IMR-90 (cell line): ENCODE data around the gene GALNT4. TPM values are rescaled to one million over a fixed set of nuclear protein-coding genes. Genes with fewer than 3 reads are reported as not detected.

Experiments
- ATAC-seq: fragments of 200-7000 bp; cut with Tn5 transposase; 2 replicates; pipeline ENCODE4 v1.9.1; 2020; ENCODE audit warnings: low read depth, mild to moderate bottlenecking, moderate library complexity
- BruUV-seq: library from RNA; stranded (reverse); fragments of 400-500 nt; replicated peaks from 2 replicates; lab custom pipeline; 2021; lab: Mats Ljungman, UMichigan
- CTCF ChIA-PET: fragments of 300-600 bp; formaldehyde crosslinking; extraction: SDS; loops from one replicate; lab custom pipeline; 2021; ENCODE audit warnings: antibody characterized with exemption; lab: Yijun Ruan, JAX
- POLR2A ChIA-PET: fragments of 300-600 bp; sonication (Branson Sonifier 250); formaldehyde crosslinking; loops from one replicate; lab custom pipeline; 2022; ENCODE audit warnings: antibody characterized with exemption; ENCODE audit not compliant: unreplicated experiment; lab: Charles Lee
- DNase-seq: peaks from one replicate; pipeline ENCODE4 v3.0.0; 2013
- H2AFZ ChIP-seq: replicated peaks from 2 replicates; pipeline ENCODE3; 2013; ENCODE audit warnings: low read length, mild to moderate bottlenecking; ENCODE audit not compliant: poor library complexity
- H2AK5ac ChIP-seq: 2 replicates; pipeline ENCODE4 v1.6.1; 2013; ENCODE audit warnings: low read depth, low read length, inconsistent platforms
- H2AK9ac ChIP-seq: replicated peaks from 2 replicates; pipeline ENCODE3; 2013; ENCODE audit warnings: mild to moderate bottlenecking, low read depth, low read length, moderate library complexity; ENCODE audit not compliant: poor library complexity
- H2BK120ac ChIP-seq: 2 replicates; pipeline ENCODE4 v1.6.1; 2013; ENCODE audit warnings: low read depth, low read length, inconsistent platforms
- H2BK15ac ChIP-seq: 3 replicates; pipeline ENCODE4 v1.6.1; 2013; ENCODE audit warnings: low read depth, low read length, inconsistent platforms
- H2BK20ac ChIP-seq: 2 replicates; pipeline ENCODE4 v1.6.1; 2013; ENCODE audit warnings: low read depth, mild to moderate bottlenecking, inconsistent platforms, low read length, moderate library complexity
- H2BK5ac ChIP-seq: 2 replicates; pipeline ENCODE4 v1.6.1; 2013; ENCODE audit warnings: mild to moderate bottlenecking, low read depth, low read length, inconsistent platforms; ENCODE audit not compliant: poor library complexity, severe bottlenecking
- H3K14ac ChIP-seq: replicated peaks from 2 replicates; pipeline ENCODE4 v1.6.1; 2013; ENCODE audit warnings: low read depth, low read length, inconsistent platforms
- H3K18ac ChIP-seq: 2 replicates; pipeline ENCODE4 v1.6.1; 2013; ENCODE audit warnings: low read depth, low read length, control low read depth
- H3K23ac ChIP-seq: 2 replicates; pipeline ENCODE4 v1.6.1; 2013; ENCODE audit warnings: low read depth, low read length, inconsistent platforms
- H3K27ac ChIP-seq: 2 replicates; pipeline ENCODE4 v1.5.1; 2013; ENCODE audit warnings: mild to moderate bottlenecking, control low read depth, low read length; ENCODE audit not compliant: insufficient read depth
- H3K27me3 ChIP-seq: 2 replicates; pipeline ENCODE4 v1.6.1; 2013; ENCODE audit warnings: low read length; ENCODE audit not compliant: control insufficient read depth, insufficient read depth
- H3K36me3 ChIP-seq: 2 replicates; pipeline ENCODE4 v1.6.1; 2013; ENCODE audit warnings: low read length, mixed read lengths; ENCODE audit not compliant: control insufficient read depth, insufficient read depth
- H3K4ac ChIP-seq: 2 replicates; pipeline ENCODE4 v1.6.1; 2013; ENCODE audit warnings: low read depth, low read length, inconsistent platforms
- H3K4me1 ChIP-seq: 2 replicates; pipeline ENCODE4 v1.6.1; 2013; ENCODE audit warnings: low read length, mixed read lengths; ENCODE audit not compliant: control insufficient read depth, insufficient read depth
- H3K4me2 ChIP-seq: 2 replicates; pipeline ENCODE4 v1.6.1; 2013; ENCODE audit warnings: low read depth, mild to moderate bottlenecking, control low read depth, low read length, moderate library complexity
- H3K4me3 ChIP-seq: 2 replicates; pipeline ENCODE4 v1.5.1; 2013; ENCODE audit warnings: low read depth, mild to moderate bottlenecking, control low read depth, low read length, moderate library complexity; ENCODE audit not compliant: insufficient read depth
- H3K56ac ChIP-seq: 2 replicates; pipeline ENCODE4 v1.6.1; 2013; ENCODE audit warnings: low read length, inconsistent platforms; ENCODE audit not compliant: insufficient read depth; ENCODE audit errors: extremely low read depth
- H3K79me1 ChIP-seq, 2 experiments: 2 replicates each; pipeline ENCODE4 v1.6.1; 2013; ENCODE audit warnings: low read length in 2 of 2, inconsistent platforms in 1 of 2, low read depth in 1 of 2
- H3K9ac ChIP-seq: 2 replicates; pipeline ENCODE4 v1.6.1; 2013; ENCODE audit warnings: low read depth, low read length, control low read depth
- H3K9me1 ChIP-seq: 2 replicates; pipeline ENCODE4 v1.6.1; 2013; ENCODE audit warnings: low read length, inconsistent platforms; ENCODE audit not compliant: insufficient read depth
- H3K9me3 ChIP-seq: 2 replicates; pipeline ENCODE4 v1.6.1; 2013; ENCODE audit warnings: low read length; ENCODE audit not compliant: control insufficient read depth, insufficient read depth
- H4K20me1 ChIP-seq: 2 replicates; pipeline ENCODE4 v1.6.1; 2013; ENCODE audit warnings: low read length, inconsistent platforms; ENCODE audit not compliant: insufficient read depth
- H4K5ac ChIP-seq: 2 replicates; pipeline ENCODE4 v1.6.1; 2013; ENCODE audit warnings: mild to moderate bottlenecking, low read depth, low read length, control low read depth
- H4K8ac ChIP-seq, 2 experiments: 2 replicates each; pipeline ENCODE4 v1.6.1; 2013; ENCODE audit warnings: low read depth in 2 of 2, low read length in 2 of 2, control low read depth in 1 of 2, inconsistent platforms in 1 of 2
- H4K91ac ChIP-seq: 2 replicates; pipeline ENCODE4 v1.6.1; 2013; ENCODE audit warnings: low read depth, low read length, inconsistent platforms; ENCODE audit not compliant: insufficient read depth
- BHLHE40 ChIP-seq: fragments of 150-350 bp; IDR thresholded peaks from 2 replicates; pipeline ENCODE4 v1.6.1; 2016; ENCODE audit warnings: mild to moderate bottlenecking, low read depth, low read length
- FOS ChIP-seq: fragments of 150-350 bp; IDR thresholded peaks from 2 replicates; pipeline ENCODE4 v1.6.1; 2016; ENCODE audit warnings: low read depth, low read length
- MAFK ChIP-seq: IDR thresholded peaks from 2 replicates; pipeline ENCODE4 v1.6.1; 2012; ENCODE audit warnings: low read depth, low read length, improper control_type of control experiment
- NFE2L2 ChIP-seq: fragments of 150-350 bp; IDR thresholded peaks from 2 replicates; pipeline ENCODE4 v1.6.1; 2016; ENCODE audit warnings: low read depth, mild to moderate bottlenecking, low read length
- RCOR1 ChIP-seq: IDR thresholded peaks from 2 replicates; pipeline ENCODE4 v1.6.1; 2012; ENCODE audit warnings: mild to moderate bottlenecking, low read length, improper control_type of control experiment; ENCODE audit not compliant: insufficient replicate concordance
- SMC3 ChIP-seq: fragments of 150-350 bp; IDR thresholded peaks from 2 replicates; pipeline ENCODE4 v1.6.1; 2016; ENCODE audit warnings: low read depth, mild to moderate bottlenecking, antibody characterized with exemption, low read length, moderate library complexity
- WGBS, 2 experiments: methylation state at CpG; one replicate each; pipeline versions ENCODE4 v1.1.5 to v1.1.7; 2013; ENCODE audit warnings: missing lambda C conversion rate in 2 of 2; ENCODE audit not compliant: insufficient read length in 1 of 2; ENCODE audit errors: extremely low coverage in 2 of 2; 5-methylcytosine and 5-hydroxymethylcytosine counted together
- dilution Hi-C: fragments of 300-500 bp; cut with HindIII; formaldehyde crosslinking; loops from one replicate; pipeline ENCODE4 v1.14.3; 2018; ENCODE audit warnings: low sequenced_read_pairs; ENCODE audit not compliant: unreplicated experiment
- in situ Hi-C: fragments of 300-500 bp; cut with MboI; formaldehyde crosslinking; loops from 3 replicates; pipeline ENCODE4 v1.14.3; 2019; ENCODE audit warnings: low sequenced_read_pairs, inconsistent platforms, mixed read lengths
- intact Hi-C: fragments of 100-400 bp; cut with micrococcal nuclease; formaldehyde crosslinking; loops from 2 replicates; pipeline ENCODE4 v1.10.0; 2022
- polyA plus RNA-seq, 3 experiments: library from polyadenylated mRNA; depleted of rRNA; stranded (reverse); fragments of >200 nt; gene quantifications; 2 replicates each; pipeline ENCODE4 v1.2.3, GENCODE V29; 2012; ENCODE audit warnings: low replicate concordance in 1 of 3
- total RNA-seq: library from RNA; depleted of rRNA; stranded (reverse); fragments of >200 nt; gene quantifications from 2 replicates; pipeline ENCODE4 v1.2.3, GENCODE V29; 2012
- TF ChIP-seq, protein P1 (sequence below): conservative IDR thresholded peaks from 2 replicates; pipeline ENCODE4 v1.5.1; 2012; ENCODE audit warnings: mild to moderate bottlenecking, low read depth, low read length, improper control_type of control experiment

The GALNT4 gene
- total and polyA plus RNA-seq, 2 of the 4 experiments (the other 2 are of a cell fraction), result 2.6 to 9.0 TPM

DNA sequence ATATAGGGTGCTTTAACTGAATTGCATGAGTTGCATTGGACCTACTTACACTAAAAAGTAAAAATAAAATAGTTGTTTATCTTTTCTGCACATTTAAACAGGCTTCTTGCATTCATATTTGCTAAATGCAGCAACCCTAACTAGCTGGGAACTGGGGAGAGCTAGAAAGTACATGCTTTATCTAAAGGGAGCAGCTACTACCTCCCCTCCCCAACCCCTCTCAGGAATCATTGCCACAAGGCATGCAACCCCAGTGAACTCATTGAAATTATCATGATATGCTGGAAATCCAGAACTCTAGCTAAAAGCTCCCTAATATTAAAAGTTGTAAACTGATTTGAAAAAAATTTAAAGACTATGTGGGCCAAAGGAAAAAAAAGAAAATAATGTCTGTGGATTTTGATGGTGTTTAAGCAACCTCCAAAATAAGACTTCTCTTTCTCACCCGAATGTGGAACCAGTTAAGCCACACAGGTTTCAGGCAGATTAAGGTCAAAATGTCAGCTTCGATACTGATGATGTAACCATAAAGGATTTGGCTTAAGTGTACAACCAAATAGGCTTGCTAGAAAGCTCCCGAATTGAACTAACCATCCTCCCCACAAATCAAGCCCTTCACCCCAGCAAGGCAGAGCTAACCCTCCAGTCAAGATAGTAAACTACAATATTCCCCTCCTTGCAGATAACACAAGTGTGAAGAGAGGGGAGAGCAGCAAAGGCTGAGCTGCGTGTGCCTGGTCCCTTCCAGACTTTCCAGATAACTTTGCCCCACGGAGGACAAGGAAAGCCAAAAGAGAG is 15.0 kb upstream of the GALNT4 start:
- dilution Hi-C loops, result no loop called here
- no CpG with 5 or more reads among the region's 5 CpGs for WGBS, 2 experiments
- in situ Hi-C loops, result loop anchor here (5.0 to 10.0 kb wide), 3 partner anchors 165 to 1395 kb away; partner anchors contain the start of gene ATP2B1

More for the DNA sequence above, 15.0 kb upstream of the GALNT4 start:
- Histone ChIP-seq H3K9me1 (peaks cover 5% of the 10 kb centered on the region; the same call in 1 of the 2 replicates), H3K18ac (no peak overlapping the region), H3K4me3 (no peak overlapping the region), H3K4me2 (no peak overlapping the region), H4K20me1 (no peaks in the 10 kb centered on the region), H3K79me1 (no peaks in the 10 kb centered on the region), H3K23ac (no peak overlapping the region), H2AK9ac (no peak overlapping the region), H2AFZ (no peak overlapping the region), H3K14ac (no peak overlapping the region), H2BK5ac (no peak overlapping the region), H3K4me1 (no peaks in the 10 kb centered on the region), H3K27ac (no peak overlapping the region), H3K27me3 (no peaks in the 10 kb centered on the region), H3K9ac (no peak overlapping the region), H4K8ac (no peak overlapping the region), H4K5ac (no peak overlapping the region), H3K9me3 (no peaks in the 10 kb centered on the region), H3K56ac (no peak overlapping the region), H3K4ac (no peak overlapping the region), H2BK120ac (no peak overlapping the region), H2BK15ac (no peak overlapping the region), H2AK5ac (no peak overlapping the region), H4K91ac (no peak overlapping the region), H2BK20ac (no peak overlapping the region), H3K36me3 (no peaks in the 10 kb centered on the region)
- ATAC-seq (no peak), DNase-seq (no peak)
- CTCF ChIA-PET, result no interaction called here
- no peak for TF ChIP-seq NFE2L2
- TF ChIP-seq, protein P1, sequence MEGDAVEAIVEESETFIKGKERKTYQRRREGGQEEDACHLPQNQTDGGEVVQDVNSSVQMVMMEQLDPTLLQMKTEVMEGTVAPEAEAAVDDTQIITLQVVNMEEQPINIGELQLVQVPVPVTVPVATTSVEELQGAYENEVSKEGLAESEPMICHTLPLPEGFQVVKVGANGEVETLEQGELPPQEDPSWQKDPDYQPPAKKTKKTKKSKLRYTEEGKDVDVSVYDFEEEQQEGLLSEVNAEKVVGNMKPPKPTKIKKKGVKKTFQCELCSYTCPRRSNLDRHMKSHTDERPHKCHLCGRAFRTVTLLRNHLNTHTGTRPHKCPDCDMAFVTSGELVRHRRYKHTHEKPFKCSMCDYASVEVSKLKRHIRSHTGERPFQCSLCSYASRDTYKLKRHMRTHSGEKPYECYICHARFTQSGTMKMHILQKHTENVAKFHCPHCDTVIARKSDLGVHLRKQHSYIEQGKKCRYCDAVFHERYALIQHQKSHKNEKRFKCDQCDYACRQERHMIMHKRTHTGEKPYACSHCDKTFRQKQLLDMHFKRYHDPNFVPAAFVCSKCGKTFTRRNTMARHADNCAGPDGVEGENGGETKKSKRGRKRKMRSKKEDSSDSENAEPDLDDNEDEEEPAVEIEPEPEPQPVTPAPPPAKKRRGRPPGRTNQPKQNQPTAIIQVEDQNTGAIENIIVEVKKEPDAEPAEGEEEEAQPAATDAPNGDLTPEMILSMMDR, result no peak
- TF ChIP-seq FOS, result no peak
- no peak for TF ChIP-seq BHLHE40
- no peak for TF ChIP-seq SMC3
- no peak for TF ChIP-seq RCOR1
- TF ChIP-seq MAFK, result no peak
- BruUV-seq, result no TSS peak
- POLR2A ChIA-PET, result interaction anchor here (0.6 kb wide), 1 partner anchor 27 kb away, joined by 3 read pairs; no protein-coding TSS in a partner anchor
- intact Hi-C loops, result loop anchor here (5.0 to 10.0 kb wide), 4 partner anchors 153 to 1365 kb away; no protein-coding TSS in a partner anchor
